ENCODE results near the gene POLR2A. TPM values are rescaled to one million over a fixed set of nuclear protein-coding genes. Genes with fewer than 3 reads are reported as not detected.

POLR2A gene
- total and polyA plus RNA-seq, 2 experiments from 2014 or later: 46.2 to 75.7 TPM

DNA sequence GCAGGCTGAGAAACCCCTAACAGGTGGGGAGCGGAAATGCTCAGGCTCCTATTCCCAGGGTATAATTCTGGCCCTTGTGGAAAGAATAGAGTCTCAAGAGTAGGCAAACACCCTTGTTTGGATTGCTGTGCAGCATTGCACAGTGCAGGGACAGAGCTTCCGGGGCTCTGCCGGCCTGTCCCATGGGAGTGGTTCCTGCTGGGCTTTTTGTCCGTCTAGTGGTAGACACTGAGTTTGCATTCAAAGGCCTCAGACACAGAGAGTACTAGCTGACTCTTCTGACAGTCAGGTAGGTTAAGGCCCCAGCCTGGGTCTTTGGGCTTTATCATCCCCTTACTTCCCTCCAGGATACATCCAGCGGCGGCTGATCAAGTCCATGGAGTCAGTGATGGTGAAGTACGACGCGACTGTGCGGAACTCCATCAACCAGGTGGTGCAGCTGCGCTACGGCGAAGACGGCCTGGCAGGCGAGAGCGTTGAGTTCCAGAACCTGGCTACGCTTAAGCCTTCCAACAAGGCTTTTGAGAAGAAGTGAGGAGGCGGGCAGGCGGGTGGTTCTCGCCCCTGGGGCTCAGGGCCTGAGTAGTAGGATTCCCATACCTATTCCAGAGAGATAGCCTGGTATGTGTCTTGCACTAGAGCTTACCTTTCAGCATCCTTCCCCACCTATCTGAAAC lies 18.1 kb downstream of the POLR2A start:
- in situ Hi-C loops (cut with MboI): no loop called here
- Histone ChIP-seq H3K9ac (no peak overlapping the region), H3K27me3 (replicated peaks; ENCODE audit: insufficient read depth) (no peaks in the 10 kb centered on the region), H4K20me1 (ENCODE audit: insufficient read depth) (no peaks in the 10 kb centered on the region), H3K4me3 (no peak overlapping the region), H3K36me3 (ENCODE audit: low read depth) (peaks cover 80% of the 10 kb centered on the region), H3K79me2 (ENCODE audit: insufficient read depth) (peaks cover 85% of the 10 kb centered on the region), H2AFZ (no peak overlapping the region), H3F3A (ENCODE audit: insufficient read depth) (peaks cover 16% of the 10 kb centered on the region; the same call in 1 of the 2 replicates), H3K4me2 (ENCODE audit: unreplicated experiment) (no peak overlapping the region), H3K27ac (no peak overlapping the region), H3K9me3 (ENCODE audit: low read depth) (no peaks in the 10 kb centered on the region), H3K9me2 (ENCODE audit: insufficient read depth) (no peaks in the 10 kb centered on the region), H3K4me1 (ENCODE audit: insufficient read depth) (no peaks in the 10 kb centered on the region)
- no peak for DNase-seq
- TF ChIP-seq EZH2 (IDR thresholded peaks at IDR 0.05; ENCODE audit: insufficient read depth, poor library complexity, severe bottlenecking) (no peak), EZH2phosphoT487 (IDR thresholded peaks at IDR 0.05; ENCODE audit: insufficient read depth, low read depth) (no peak)
- WGBS, 2 experiments (ENCODE audit: low coverage in 1 of 2, low lambda C conversion rate in 2 of 2, missing lambda C conversion rate in 2 of 2): 90 to 93% methylated on average over 20 of the region's 20 CpGs

DNA sequence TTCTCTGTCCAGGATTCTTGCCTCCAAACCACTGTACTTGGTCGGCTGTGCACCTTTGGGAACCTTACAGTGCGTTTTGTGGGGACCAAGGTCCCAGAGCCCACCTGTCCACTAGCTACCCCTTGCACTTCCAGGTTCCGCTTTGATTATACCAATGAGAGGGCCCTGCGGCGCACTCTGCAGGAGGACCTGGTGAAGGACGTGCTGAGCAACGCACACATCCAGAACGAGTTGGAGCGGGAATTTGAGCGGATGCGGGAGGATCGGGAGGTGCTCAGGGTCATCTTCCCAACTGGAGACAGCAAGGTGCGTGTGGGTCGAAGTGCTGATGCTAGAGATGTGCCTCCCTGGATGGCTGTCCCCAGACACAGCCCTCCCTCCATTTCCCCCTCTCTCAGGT lies 18.8 kb downstream of the POLR2A start:
- H3K27ac ChIP-seq: no peak overlapping the region
- in situ Hi-C loops (cut with MboI): no loop called here
- H3K9me2 ChIP-seq (ENCODE audit: insufficient read depth): no peaks in the 10 kb centered on the region
- H2AFZ ChIP-seq: no peak overlapping the region
- H3K9ac ChIP-seq: no peak overlapping the region
- H3K79me2 ChIP-seq (ENCODE audit: insufficient read depth): peaks cover 84% of the 10 kb centered on the region
- TF ChIP-seq EZH2 (IDR thresholded peaks at IDR 0.05; ENCODE audit: insufficient read depth, poor library complexity, severe bottlenecking) (no peak), EZH2phosphoT487 (IDR thresholded peaks at IDR 0.05; ENCODE audit: insufficient read depth, low read depth) (no peak)
- no peaks in the 10 kb centered on the region for H3K4me1 ChIP-seq (ENCODE audit: insufficient read depth)
- H4K20me1 ChIP-seq (ENCODE audit: insufficient read depth): no peaks in the 10 kb centered on the region
- peaks cover 19% of the 10 kb centered on the region; the same call in 1 of the 2 replicates for H3F3A ChIP-seq (ENCODE audit: insufficient read depth)
- no peak overlapping the region for H3K4me2 ChIP-seq (ENCODE audit: unreplicated experiment)
- H3K27me3 ChIP-seq (replicated peaks; ENCODE audit: insufficient read depth): no peaks in the 10 kb centered on the region
- 80 to 86% methylated on average over 14 of the region's 14 CpGs for WGBS, 2 experiments (ENCODE audit: low coverage in 1 of 2, low lambda C conversion rate in 2 of 2, missing lambda C conversion rate in 2 of 2)
- peaks cover 86% of the 10 kb centered on the region for H3K36me3 ChIP-seq (ENCODE audit: low read depth)
- DNase-seq: peak; percentile 22
- H3K4me3 ChIP-seq: no peak overlapping the region
- no peaks in the 10 kb centered on the region for H3K9me3 ChIP-seq (ENCODE audit: low read depth)

DNA sequence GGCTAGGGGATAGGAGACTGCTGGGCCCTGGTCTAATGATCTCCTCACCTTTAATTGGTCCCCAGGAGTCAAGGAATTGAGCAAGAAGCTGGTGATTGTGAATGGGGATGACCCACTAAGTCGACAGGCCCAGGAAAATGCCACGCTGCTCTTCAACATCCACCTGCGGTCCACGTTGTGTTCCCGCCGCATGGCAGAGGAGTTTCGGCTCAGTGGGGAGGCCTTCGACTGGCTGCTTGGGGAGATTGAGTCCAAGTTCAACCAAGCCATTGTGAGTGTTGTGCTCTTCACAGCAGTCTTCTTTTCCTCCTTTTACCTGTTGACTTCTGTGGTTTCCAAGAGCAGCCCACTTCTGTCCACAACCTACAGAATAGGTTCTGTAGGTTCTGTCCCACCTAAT lies 19.4 kb downstream of the POLR2A start:
- Histone ChIP-seq H3K9me3 (ENCODE audit: low read depth) (no peaks in the 10 kb centered on the region), H3K4me2 (ENCODE audit: unreplicated experiment) (no peak overlapping the region), H2AFZ (no peak overlapping the region), H4K20me1 (ENCODE audit: insufficient read depth) (no peaks in the 10 kb centered on the region), H3K36me3 (ENCODE audit: low read depth) (peaks cover 86% of the 10 kb centered on the region), H3K4me1 (ENCODE audit: insufficient read depth) (no peaks in the 10 kb centered on the region), H3K9ac (no peak overlapping the region), H3K27ac (no peak overlapping the region), H3K27me3 (replicated peaks; ENCODE audit: insufficient read depth) (no peaks in the 10 kb centered on the region), H3K9me2 (ENCODE audit: insufficient read depth) (no peaks in the 10 kb centered on the region), H3K79me2 (ENCODE audit: insufficient read depth) (peaks cover 79% of the 10 kb centered on the region), H3K4me3 (no peak overlapping the region), H3F3A (ENCODE audit: insufficient read depth) (peaks cover 19% of the 10 kb centered on the region; the same call in 1 of the 2 replicates)
- TF ChIP-seq EZH2phosphoT487 (IDR thresholded peaks at IDR 0.05; ENCODE audit: insufficient read depth, low read depth): no peak
- TF ChIP-seq EZH2 (IDR thresholded peaks at IDR 0.05; ENCODE audit: insufficient read depth, poor library complexity, severe bottlenecking): no peak
- in situ Hi-C loops (cut with MboI): no loop called here
- WGBS, 2 experiments (ENCODE audit: low coverage in 1 of 2, low lambda C conversion rate in 2 of 2, missing lambda C conversion rate in 2 of 2): 89 to 92% methylated on average over 8 of the region's 8 CpGs
- DNase-seq: no peak

DNA sequence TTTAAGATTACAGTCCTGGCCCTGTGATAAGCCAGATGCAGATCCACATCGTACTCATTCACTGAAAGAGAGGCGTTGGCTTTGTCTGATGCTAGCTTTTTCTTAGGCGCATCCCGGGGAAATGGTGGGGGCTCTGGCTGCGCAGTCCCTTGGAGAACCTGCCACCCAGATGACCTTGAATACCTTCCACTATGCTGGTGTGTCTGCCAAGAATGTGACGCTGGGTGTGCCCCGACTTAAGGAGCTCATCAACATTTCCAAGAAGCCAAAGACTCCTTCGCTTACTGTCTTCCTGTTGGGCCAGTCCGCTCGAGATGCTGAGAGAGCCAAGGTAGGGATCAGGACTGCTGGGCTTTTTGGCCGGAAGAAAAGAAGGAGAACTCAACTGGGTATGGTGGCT lies 24.0 kb downstream of the POLR2A start:
- Histone ChIP-seq H2AFZ (no peak overlapping the region), H3K27ac (no peak overlapping the region), H3K27me3 (replicated peaks; ENCODE audit: insufficient read depth) (no peaks in the 10 kb centered on the region), H4K20me1 (ENCODE audit: insufficient read depth) (no peaks in the 10 kb centered on the region), H3K36me3 (ENCODE audit: low read depth) (peaks cover 70% of the 10 kb centered on the region), H3K4me2 (ENCODE audit: unreplicated experiment) (no peak overlapping the region), H3K9me2 (ENCODE audit: insufficient read depth) (no peaks in the 10 kb centered on the region), H3K9ac (no peak overlapping the region), H3K79me2 (ENCODE audit: insufficient read depth) (peaks cover 35% of the 10 kb centered on the region), H3F3A (ENCODE audit: insufficient read depth) (peaks cover 22% of the 10 kb centered on the region; the same call in 1 of the 2 replicates), H3K9me3 (ENCODE audit: low read depth) (no peaks in the 10 kb centered on the region), H3K4me3 (no peak overlapping the region), H3K4me1 (ENCODE audit: insufficient read depth) (no peaks in the 10 kb centered on the region)
- DNase-seq: no peak
- in situ Hi-C loops (cut with MboI): no loop called here
- WGBS, 2 experiments (ENCODE audit: low coverage in 1 of 2, low lambda C conversion rate in 2 of 2, missing lambda C conversion rate in 2 of 2): 87 to 89% methylated on average over 11 of the region's 11 CpGs
- no peak for TF ChIP-seq EZH2 (IDR thresholded peaks at IDR 0.05; ENCODE audit: insufficient read depth, poor library complexity, severe bottlenecking)
- TF ChIP-seq EZH2phosphoT487 (IDR thresholded peaks at IDR 0.05; ENCODE audit: insufficient read depth, low read depth): no peak
